HepG2 (cell line): ENCODE measurements around the gene METRN. TPM values are rescaled to one million over a fixed set of nuclear protein-coding genes. Genes with fewer than 3 reads are reported as not detected.
A peak's percentile ranks its signal among the peaks of the same experiment; 100 is the strongest.

Experiments used
- ARNT2 ChIP-seq: sonication (generic); formaldehyde crosslinking; IDR thresholded peaks from 2 replicates; pipeline ENCODE4 v1.8.0; 2022; ENCODE audit warnings: mild to moderate bottlenecking, low read depth, missing genetic modification reagents, moderate library complexity
- MED13 ChIP-seq: sonication (generic); formaldehyde crosslinking; IDR thresholded peaks from 2 replicates; pipeline ENCODE4 v1.5.0; 2020; ENCODE audit warnings: missing genetic modification reagents
- PRPF4 ChIP-seq: fragments of 200-400 bp; formaldehyde crosslinking; IDR thresholded peaks from 2 replicates; pipeline ENCODE4 v1.6.1; 2016; ENCODE audit warnings: low read length, low read depth; ENCODE audit not compliant: poor library complexity, severe bottlenecking
- TRIM24 ChIP-seq: sonication (generic); formaldehyde crosslinking; IDR thresholded peaks from 2 replicates; pipeline ENCODE4 v1.8.0; 2022; ENCODE audit warnings: mild to moderate bottlenecking, missing genetic modification reagents
- polyA plus RNA-seq, 8 experiments: library from polyadenylated mRNA; depleted of rRNA in 3 of 8; stranded (reverse) in 7 of 8; unstranded in 1 of 8; fragments of >200 nt; fragmentation: Illumina TruSeq in 4 of 8; extraction: Trizol in 4 of 8; gene quantifications; 2 replicates each; pipeline versions ENCODE4 v1.2.1 to v1.2.3, GENCODE V29; 2011 to 2016; ENCODE audit warnings: low read depth in 4 of 8, missing spikeins in 1 of 8, mixed read lengths in 1 of 8; ENCODE audit not compliant: insufficient read depth in 1 of 8
- total RNA-seq, 5 experiments: library from RNA; depleted of rRNA; stranded (reverse); fragments of >200 nt; fragmentation: Illumina TruSeq; extraction: Trizol; gene quantifications; 2 replicates each; pipeline ENCODE4 v1.2.3, GENCODE V29; 2016; ENCODE audit warnings: low read depth in 1 of 5
- TF ChIP-seq, protein P1 (sequence below): sonication (generic); formaldehyde crosslinking; IDR thresholded peaks from 2 replicates; pipeline ENCODE4 v1.8.0; 2022; ENCODE audit warnings: missing genetic modification reagents, low read depth, mild to moderate bottlenecking, borderline replicate concordance
- TF ChIP-seq, protein P2 (sequence below): sonication (generic); formaldehyde crosslinking; conservative IDR thresholded peaks from 2 replicates; pipeline ENCODE4 v1.8.0; 2022; ENCODE audit warnings: mild to moderate bottlenecking, moderate library complexity, missing genetic modification reagents
- TF ChIP-seq, protein P3 (sequence below): sonication (generic); formaldehyde crosslinking; IDR thresholded peaks from 2 replicates; pipeline ENCODE4 v1.4.0; 2020; ENCODE audit warnings: missing genetic modification reagents
- TF ChIP-seq, protein P4 (sequence below), 2 experiments: sonication (generic) in 1 of 2; formaldehyde crosslinking in 1 of 2; IDR thresholded peaks; 2 replicates each; pipeline versions ENCODE4 v1.6.1 to v1.9.0; 2014 to 2022; ENCODE audit warnings: antibody characterized with exemption in 1 of 2, borderline replicate concordance in 1 of 2, inconsistent platforms in 1 of 2, low read depth in 1 of 2, missing genetic modification reagents in 1 of 2
- TF ChIP-seq, protein P5 (sequence below): IDR thresholded peaks from 2 replicates; pipeline ENCODE4 v1.6.1; 2012; ENCODE audit warnings: low read length, improper control_type of control experiment
- TF ChIP-seq, protein P6 (sequence below): sonication (generic); formaldehyde crosslinking; IDR thresholded peaks from 2 replicates; pipeline ENCODE4 v1.5.0; 2020; ENCODE audit warnings: mild to moderate bottlenecking, missing genetic modification reagents

METRN gene
- total and polyA plus RNA-seq, 2 of the 13 experiments (the other 11 are each of a cell fraction or from before 2014, with no cell fraction given): 25.5 to 46.1 TPM

DNA sequence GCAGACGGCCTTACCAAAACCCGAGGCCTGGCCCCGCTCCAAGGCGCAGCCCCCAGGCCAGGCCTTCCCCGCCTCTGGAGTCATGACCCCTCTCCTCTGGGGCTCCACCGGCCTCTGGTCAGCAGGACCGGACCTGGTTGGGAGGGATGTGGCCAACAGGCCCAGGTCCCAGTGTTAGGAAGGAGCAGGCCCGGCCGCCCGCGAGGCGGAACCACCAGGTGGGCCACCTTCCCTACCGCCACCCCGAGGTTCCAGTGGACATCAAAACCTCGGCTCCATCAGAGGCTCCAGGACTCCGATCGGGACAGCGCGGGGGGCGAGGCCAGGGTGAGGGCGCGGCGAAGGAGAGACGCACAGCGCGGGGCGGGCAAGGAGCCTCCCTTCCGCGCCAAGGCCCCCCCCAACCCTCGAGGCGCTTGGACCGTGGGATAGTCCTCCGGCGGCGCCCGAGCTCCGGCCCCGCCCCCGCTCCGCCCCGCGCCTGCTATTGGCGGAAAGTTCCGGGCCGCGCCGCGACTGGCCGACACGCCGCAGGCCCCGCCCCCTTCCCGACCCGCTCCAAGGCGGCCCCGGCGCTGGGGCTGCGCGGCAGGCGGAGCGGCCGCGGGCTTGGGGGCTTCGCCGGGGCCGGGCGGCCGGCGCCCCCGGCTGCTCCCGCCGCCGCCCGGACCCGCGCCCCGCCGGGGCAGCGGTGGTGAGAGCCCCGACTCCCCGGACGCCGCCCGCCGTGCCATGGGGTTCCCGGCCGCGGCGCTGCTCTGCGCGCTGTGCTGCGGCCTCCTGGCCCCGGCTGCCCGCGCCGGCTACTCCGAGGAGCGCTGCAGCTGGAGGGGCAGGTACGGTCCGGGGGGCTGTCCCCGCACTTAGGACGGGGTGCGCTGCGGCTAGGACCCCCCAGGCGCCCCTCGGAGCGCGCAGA is at the start of gene METRN (continued):
- TF ChIP-seq ARNT2 (CRISPR knock-in tag) (no peak), TRIM24 (CRISPR knock-in tag) (no peak), MED13 (CRISPR knock-in tag) (no peak), PRPF4 (no peak)
- TF ChIP-seq, protein P1, sequence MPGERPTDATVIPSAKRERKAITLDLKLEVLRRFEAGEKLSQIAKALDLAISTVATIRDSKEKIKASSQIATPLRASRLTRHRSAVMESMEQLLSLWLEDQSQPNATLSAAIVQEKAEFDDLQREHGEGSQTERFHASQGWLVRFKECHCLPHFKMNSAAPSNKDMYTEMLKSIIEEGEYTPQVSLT (CRISPR knock-in tag): no peak
- TF ChIP-seq, protein P2, sequence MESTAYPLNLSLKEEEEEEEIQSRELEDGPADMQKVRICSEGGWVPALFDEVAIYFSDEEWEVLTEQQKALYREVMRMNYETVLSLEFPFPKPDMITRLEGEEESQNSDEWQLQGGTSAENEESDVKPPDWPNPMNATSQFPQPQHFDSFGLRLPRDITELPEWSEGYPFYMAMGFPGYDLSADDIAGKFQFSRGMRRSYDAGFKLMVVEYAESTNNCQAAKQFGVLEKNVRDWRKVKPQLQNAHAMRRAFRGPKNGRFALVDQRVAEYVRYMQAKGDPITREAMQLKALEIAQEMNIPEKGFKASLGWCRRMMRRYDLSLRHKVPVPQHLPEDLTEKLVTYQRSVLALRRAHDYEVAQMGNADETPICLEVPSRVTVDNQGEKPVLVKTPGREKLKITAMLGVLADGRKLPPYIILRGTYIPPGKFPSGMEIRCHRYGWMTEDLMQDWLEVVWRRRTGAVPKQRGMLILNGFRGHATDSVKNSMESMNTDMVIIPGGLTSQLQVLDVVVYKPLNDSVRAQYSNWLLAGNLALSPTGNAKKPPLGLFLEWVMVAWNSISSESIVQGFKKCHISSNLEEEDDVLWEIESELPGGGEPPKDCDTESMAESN (CRISPR knock-in tag): 0 out of 2 replicates have a peak, but pooled peaks have one; percentile 29
- TF ChIP-seq, protein P3, sequence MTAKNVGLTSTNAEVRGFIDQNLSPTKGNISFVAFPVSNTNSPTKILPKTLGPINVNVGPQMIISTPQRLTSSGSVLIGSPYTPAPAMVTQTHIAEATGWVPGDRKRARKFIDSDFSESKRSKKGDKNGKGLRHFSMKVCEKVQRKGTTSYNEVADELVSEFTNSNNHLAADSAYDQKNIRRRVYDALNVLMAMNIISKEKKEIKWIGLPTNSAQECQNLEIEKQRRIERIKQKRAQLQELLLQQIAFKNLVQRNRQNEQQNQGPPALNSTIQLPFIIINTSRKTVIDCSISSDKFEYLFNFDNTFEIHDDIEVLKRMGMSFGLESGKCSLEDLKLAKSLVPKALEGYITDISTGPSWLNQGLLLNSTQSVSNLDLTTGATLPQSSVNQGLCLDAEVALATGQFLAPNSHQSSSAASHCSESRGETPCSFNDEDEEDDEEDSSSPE: peak; percentile 42; the same call in 1 of the 2 replicates
- TF ChIP-seq, protein P4, sequence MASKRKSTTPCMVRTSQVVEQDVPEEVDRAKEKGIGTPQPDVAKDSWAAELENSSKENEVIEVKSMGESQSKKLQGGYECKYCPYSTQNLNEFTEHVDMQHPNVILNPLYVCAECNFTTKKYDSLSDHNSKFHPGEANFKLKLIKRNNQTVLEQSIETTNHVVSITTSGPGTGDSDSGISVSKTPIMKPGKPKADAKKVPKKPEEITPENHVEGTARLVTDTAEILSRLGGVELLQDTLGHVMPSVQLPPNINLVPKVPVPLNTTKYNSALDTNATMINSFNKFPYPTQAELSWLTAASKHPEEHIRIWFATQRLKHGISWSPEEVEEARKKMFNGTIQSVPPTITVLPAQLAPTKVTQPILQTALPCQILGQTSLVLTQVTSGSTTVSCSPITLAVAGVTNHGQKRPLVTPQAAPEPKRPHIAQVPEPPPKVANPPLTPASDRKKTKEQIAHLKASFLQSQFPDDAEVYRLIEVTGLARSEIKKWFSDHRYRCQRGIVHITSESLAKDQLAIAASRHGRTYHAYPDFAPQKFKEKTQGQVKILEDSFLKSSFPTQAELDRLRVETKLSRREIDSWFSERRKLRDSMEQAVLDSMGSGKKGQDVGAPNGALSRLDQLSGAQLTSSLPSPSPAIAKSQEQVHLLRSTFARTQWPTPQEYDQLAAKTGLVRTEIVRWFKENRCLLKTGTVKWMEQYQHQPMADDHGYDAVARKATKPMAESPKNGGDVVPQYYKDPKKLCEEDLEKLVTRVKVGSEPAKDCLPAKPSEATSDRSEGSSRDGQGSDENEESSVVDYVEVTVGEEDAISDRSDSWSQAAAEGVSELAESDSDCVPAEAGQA (IDR thresholded peaks at IDR 0.05; ENCODE audit: low read depth): no peak
- TF ChIP-seq, protein P4 (CRISPR knock-in tag; IDR thresholded peaks at IDR 0.05; ENCODE audit: borderline replicate concordance): no peak
- TF ChIP-seq, protein P5, sequence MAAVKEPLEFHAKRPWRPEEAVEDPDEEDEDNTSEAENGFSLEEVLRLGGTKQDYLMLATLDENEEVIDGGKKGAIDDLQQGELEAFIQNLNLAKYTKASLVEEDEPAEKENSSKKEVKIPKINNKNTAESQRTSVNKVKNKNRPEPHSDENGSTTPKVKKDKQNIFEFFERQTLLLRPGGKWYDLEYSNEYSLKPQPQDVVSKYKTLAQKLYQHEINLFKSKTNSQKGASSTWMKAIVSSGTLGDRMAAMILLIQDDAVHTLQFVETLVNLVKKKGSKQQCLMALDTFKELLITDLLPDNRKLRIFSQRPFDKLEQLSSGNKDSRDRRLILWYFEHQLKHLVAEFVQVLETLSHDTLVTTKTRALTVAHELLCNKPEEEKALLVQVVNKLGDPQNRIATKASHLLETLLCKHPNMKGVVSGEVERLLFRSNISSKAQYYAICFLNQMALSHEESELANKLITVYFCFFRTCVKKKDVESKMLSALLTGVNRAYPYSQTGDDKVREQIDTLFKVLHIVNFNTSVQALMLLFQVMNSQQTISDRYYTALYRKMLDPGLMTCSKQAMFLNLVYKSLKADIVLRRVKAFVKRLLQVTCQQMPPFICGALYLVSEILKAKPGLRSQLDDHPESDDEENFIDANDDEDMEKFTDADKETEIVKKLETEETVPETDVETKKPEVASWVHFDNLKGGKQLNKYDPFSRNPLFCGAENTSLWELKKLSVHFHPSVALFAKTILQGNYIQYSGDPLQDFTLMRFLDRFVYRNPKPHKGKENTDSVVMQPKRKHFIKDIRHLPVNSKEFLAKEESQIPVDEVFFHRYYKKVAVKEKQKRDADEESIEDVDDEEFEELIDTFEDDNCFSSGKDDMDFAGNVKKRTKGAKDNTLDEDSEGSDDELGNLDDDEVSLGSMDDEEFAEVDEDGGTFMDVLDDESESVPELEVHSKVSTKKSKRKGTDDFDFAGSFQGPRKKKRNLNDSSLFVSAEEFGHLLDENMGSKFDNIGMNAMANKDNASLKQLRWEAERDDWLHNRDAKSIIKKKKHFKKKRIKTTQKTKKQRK: no peak
- TF ChIP-seq, protein P6, sequence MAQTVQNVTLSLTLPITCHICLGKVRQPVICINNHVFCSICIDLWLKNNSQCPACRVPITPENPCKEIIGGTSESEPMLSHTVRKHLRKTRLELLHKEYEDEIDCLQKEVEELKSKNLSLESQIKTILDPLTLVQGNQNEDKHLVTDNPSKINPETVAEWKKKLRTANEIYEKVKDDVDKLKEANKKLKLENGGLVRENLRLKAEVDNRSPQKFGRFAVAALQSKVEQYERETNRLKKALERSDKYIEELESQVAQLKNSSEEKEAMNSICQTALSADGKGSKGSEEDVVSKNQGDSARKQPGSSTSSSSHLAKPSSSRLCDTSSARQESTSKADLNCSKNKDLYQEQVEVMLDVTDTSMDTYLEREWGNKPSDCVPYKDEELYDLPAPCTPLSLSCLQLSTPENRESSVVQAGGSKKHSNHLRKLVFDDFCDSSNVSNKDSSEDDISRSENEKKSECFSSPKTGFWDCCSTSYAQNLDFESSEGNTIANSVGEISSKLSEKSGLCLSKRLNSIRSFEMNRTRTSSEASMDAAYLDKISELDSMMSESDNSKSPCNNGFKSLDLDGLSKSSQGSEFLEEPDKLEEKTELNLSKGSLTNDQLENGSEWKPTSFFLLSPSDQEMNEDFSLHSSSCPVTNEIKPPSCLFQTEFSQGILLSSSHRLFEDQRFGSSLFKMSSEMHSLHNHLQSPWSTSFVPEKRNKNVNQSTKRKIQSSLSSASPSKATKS (CRISPR knock-in tag): no peak
